Mesothelial cell of epicardium (in vitro differentiated cells): ENCODE measurements around the gene KLF7. TPM values are rescaled to one million over a fixed set of nuclear protein-coding genes. Genes with fewer than 3 reads are reported as not detected.

Experiments
- DNase-seq, 2 experiments: peaks; one replicate each; pipeline ENCODE4 v3.0.0; 2021; ENCODE audit warnings: low spot score in 2 of 2; ENCODE audit not compliant: unreplicated experiment in 2 of 2
- H3K27ac Mint-ChIP-seq: 2 replicates; pipeline ENCODE4 v1.8.0; 2021; ENCODE audit warnings: mixed read lengths
- H3K27me3 Mint-ChIP-seq: 2 replicates; pipeline ENCODE4 v1.8.0; 2021; ENCODE audit warnings: low read depth, mixed read lengths
- H3K36me3 Mint-ChIP-seq: 2 replicates; pipeline ENCODE4 v1.8.0; 2021; ENCODE audit warnings: mixed read lengths
- H3K4me1 Mint-ChIP-seq: 2 replicates; pipeline ENCODE4 v1.8.0; 2021; ENCODE audit warnings: mixed read lengths
- H3K4me3 Mint-ChIP-seq: 2 replicates; pipeline ENCODE4 v1.8.0; 2021; ENCODE audit warnings: mild to moderate bottlenecking, moderate library complexity, mixed read lengths
- H3K9me3 Mint-ChIP-seq: 2 replicates; pipeline ENCODE4 v1.8.0; 2021; ENCODE audit warnings: mixed read lengths
- CTCF ChIP-seq: fragments of 200-600 bp; sonication (generic); IDR thresholded peaks from one replicate; pipeline ENCODE4 v1.5.0; 2021; ENCODE audit warnings: antibody characterized with exemption; ENCODE audit not compliant: unreplicated experiment
- total RNA-seq: library from RNA; stranded (reverse); gene quantifications from 3 replicates; pipeline ENCODE4 v1.2.1, GENCODE V29; 2021

The KLF7 gene
- total RNA-seq, 1 donor from 2014 or later, result 17.8 TPM

- peaks cover 15% of the 10 kb centered on the region for H3K27me3 Mint-ChIP-seq
- no peaks in the 10 kb centered on the region for H3K4me1 Mint-ChIP-seq
- H3K36me3 Mint-ChIP-seq, result no peaks in the 10 kb centered on the region
- TF ChIP-seq CTCF, result no peak
- DNase-seq, result no peak
- H3K4me3 Mint-ChIP-seq, result no peak overlapping the region
- H3K9me3 Mint-ChIP-seq, result no peaks in the 10 kb centered on the region
- H3K27ac Mint-ChIP-seq, result no peak overlapping the region
Measured at GRCh38 chr2:207203056-207203455, 37.3 kb upstream of the KLF7 start.

- peak; percentile 27 to 65 for DNase-seq
Measured at GRCh38 chr2:207202645-207203044, 36.9 kb upstream of the KLF7 start.

GRCh38 chr2:207201416-207201815 lies 35.7 kb upstream of the KLF7 start:
- Mint-ChIP-seq H3K9me3 (no peaks in the 10 kb centered on the region), H3K27ac (no peak overlapping the region), H3K4me3 (no peak overlapping the region), H3K36me3 (no peaks in the 10 kb centered on the region), H3K27me3 (peaks cover 16% of the 10 kb centered on the region), H3K4me1 (no peaks in the 10 kb centered on the region)
- no peak for DNase-seq
- TF ChIP-seq CTCF, result no peak

More at GRCh38 chr2:207202645-207203044, 36.9 kb upstream of the KLF7 start:
- H3K9me3 Mint-ChIP-seq, result no peaks in the 10 kb centered on the region
- TF ChIP-seq CTCF, result no peak
- no peak overlapping the region for H3K27ac Mint-ChIP-seq
- H3K4me3 Mint-ChIP-seq, result no peak overlapping the region
- no peaks in the 10 kb centered on the region for H3K4me1 Mint-ChIP-seq
- no peaks in the 10 kb centered on the region for H3K36me3 Mint-ChIP-seq
- peaks cover 16% of the 10 kb centered on the region for H3K27me3 Mint-ChIP-seq

DNA sequence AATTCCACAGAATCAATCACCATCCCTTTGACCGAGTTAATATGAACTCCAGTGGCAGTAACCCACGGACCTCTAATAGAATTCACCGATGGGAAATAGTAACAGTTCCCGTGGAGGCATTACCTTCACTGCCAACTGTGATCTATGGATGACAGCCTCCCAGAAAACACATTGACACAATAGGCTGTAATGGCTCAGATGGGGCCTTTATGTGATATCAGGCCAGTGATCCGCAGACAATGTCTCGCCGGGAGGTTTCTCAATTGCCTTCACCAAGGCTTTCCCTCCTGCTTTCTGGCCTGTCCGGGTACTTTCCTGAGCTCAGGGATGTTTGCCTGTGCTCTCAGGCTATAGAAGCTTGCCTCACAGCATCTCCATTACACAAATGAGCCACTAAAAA lies 34.4 kb upstream of the KLF7 start:
- TF ChIP-seq CTCF, result no peak
- H3K9me3 Mint-ChIP-seq, result no peaks in the 10 kb centered on the region
- DNase-seq, result no peak
- no peak overlapping the region for H3K27ac Mint-ChIP-seq
- H3K4me3 Mint-ChIP-seq, result no peak overlapping the region
- no peaks in the 10 kb centered on the region for H3K36me3 Mint-ChIP-seq
- H3K27me3 Mint-ChIP-seq, result peaks cover 13% of the 10 kb centered on the region
- no peaks in the 10 kb centered on the region for H3K4me1 Mint-ChIP-seq

DNA sequence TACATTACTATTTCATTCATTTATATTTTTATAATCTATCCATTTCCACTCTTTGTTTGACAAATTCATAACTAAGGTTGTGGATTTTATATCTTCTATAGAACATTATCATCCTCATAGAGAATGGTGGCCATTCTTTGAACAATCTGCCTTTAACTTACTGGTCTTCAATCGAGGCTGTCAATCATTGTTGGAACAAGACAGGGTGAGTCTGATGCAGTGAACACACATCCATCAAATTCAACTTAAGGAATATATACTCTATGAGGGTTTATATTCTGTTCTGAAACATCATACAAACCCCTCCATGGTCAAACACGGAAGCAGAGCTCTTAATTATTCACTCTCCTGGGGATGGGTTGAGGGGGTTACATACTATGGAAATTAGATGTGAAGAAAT lies 28.3 kb upstream of the KLF7 start:
- Mint-ChIP-seq H3K36me3 (no peaks in the 10 kb centered on the region), H3K4me3 (no peak overlapping the region), H3K27ac (no peak overlapping the region), H3K4me1 (no peaks in the 10 kb centered on the region), H3K27me3 (peaks cover 35% of the 10 kb centered on the region), H3K9me3 (no peaks in the 10 kb centered on the region)
- no peak for TF ChIP-seq CTCF
- DNase-seq, result no peak
